Suprapubic skin (tissue), 4 donors: ENCODE measurements around the gene HS3ST6. TPM values are rescaled to one million over a fixed set of nuclear protein-coding genes. Genes with fewer than 3 reads are reported as not detected.

ENCODE experiments used
- DNase-seq, 2 donors: peaks; one replicate each; pipeline ENCODE4 v3.0.0-alpha.2; 2019; ENCODE audit warnings: low spot score in 2 of 2
- H3K27ac ChIP-seq: fragments of 200-600 bp; sonication (generic); one replicate; pipeline ENCODE4 v1.5.1; 2019
- H3K27me3 ChIP-seq: fragments of 200-600 bp; sonication (generic); one replicate; pipeline ENCODE4 v1.5.1; 2019
- H3K36me3 ChIP-seq: fragments of 200-600 bp; sonication (generic); one replicate; pipeline ENCODE4 v1.5.1; 2019
- H3K4me1 ChIP-seq: fragments of 200-600 bp; sonication (generic); one replicate; pipeline ENCODE4 v1.5.1; 2019
- H3K4me3 ChIP-seq: fragments of 200-600 bp; sonication (generic); one replicate; pipeline ENCODE4 v1.5.1; 2019; ENCODE audit warnings: mild to moderate bottlenecking
- H3K9me3 ChIP-seq: fragments of 200-600 bp; sonication (generic); one replicate; pipeline ENCODE4 v1.5.1; 2019
- CTCF ChIP-seq, 2 donors: fragments of 200-600 bp in 1 of 2; fragments of 450-650 bp in 1 of 2; sonication (generic) in 1 of 2; IDR thresholded peaks; one replicate each; pipeline ENCODE4 v1.5.1; 2016 to 2019; ENCODE audit warnings: antibody characterized with exemption in 2 of 2, mild to moderate bottlenecking in 1 of 2, moderate library complexity in 1 of 2
- EP300 ChIP-seq: sonication (generic); formaldehyde crosslinking; IDR thresholded peaks from one replicate; pipeline ENCODE4 v1.6.1; 2017; ENCODE audit warnings: antibody characterized with exemption
- POLR2A ChIP-seq, 2 donors: fragments of 450-650 bp; IDR thresholded peaks; one replicate each; pipeline ENCODE4 v1.6.1; 2017; ENCODE audit warnings: antibody characterized with exemption in 2 of 2, mild to moderate bottlenecking in 2 of 2, moderate library complexity in 2 of 2
- POLR2AphosphoS5 ChIP-seq, 3 donors: sonication (generic); formaldehyde crosslinking; IDR thresholded peaks; one replicate each; pipeline ENCODE4 v1.6.1; 2017; ENCODE audit warnings: antibody characterized with exemption in 3 of 3
- WGBS: methylation state at CpG from one replicate; pipeline ENCODE4 v1.1.5; 2018; 5-methylcytosine and 5-hydroxymethylcytosine counted together
- total RNA-seq, 4 donors: library from RNA; depleted of rRNA; stranded (reverse); fragments of >200 nt; gene quantifications; one replicate each; pipeline ENCODE4 v1.1.0, GENCODE V29; 2016

The HS3ST6 gene
- total RNA-seq, 4 donors from 2014 or later: 28.5 to 76.7 (median 58.5) TPM

- DNase-seq: no peak
- no peak overlapping the region for H3K27ac ChIP-seq
- H3K36me3 ChIP-seq: no peaks in the 10 kb centered on the region
These were observed 31.3 kb upstream of the HS3ST6 start for GRCh38 chr16:1949507-1949906.

DNA sequence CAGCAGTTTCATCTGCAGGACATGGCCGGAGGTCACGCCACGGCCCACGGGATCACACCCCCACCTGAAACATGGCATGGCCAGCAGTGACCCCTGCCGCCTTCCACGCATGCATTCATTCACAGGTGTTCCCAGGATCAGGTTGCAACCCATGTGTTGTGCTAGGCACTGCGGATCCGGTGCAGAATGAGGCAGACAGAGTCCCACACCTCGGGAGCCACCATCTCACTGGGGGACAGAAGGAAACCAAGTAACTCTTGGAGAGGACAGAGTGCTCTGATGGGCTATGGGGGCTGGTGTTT, 29.1 kb upstream of the HS3ST6 start:
- no peak overlapping the region for H3K27ac ChIP-seq
- no peaks in the 10 kb centered on the region for H3K36me3 ChIP-seq
- DNase-seq: no peak
- 71% methylated on average over 1 of the region's 9 CpGs for WGBS
- H3K9me3 ChIP-seq: no peaks in the 10 kb centered on the region
- peaks cover 25% of the 10 kb centered on the region for H3K4me1 ChIP-seq
- no peak overlapping the region for H3K4me3 ChIP-seq
- no peak for TF ChIP-seq POLR2AphosphoS5 (IDR thresholded peaks at IDR 0.05)
- no peak for TF ChIP-seq EP300
- TF ChIP-seq POLR2A (IDR thresholded peaks at IDR 0.05): no peak
- no peak for TF ChIP-seq CTCF (IDR thresholded peaks at IDR 0.05)
- H3K27me3 ChIP-seq: no peaks in the 10 kb centered on the region

More at GRCh38 chr16:1949507-1949906, 31.3 kb upstream of the HS3ST6 start:
- H3K9me3 ChIP-seq: no peaks in the 10 kb centered on the region
- WGBS: 76% methylated on average over 6 of the region's 11 CpGs
- H3K27me3 ChIP-seq: no peaks in the 10 kb centered on the region
- H3K4me3 ChIP-seq: no peak overlapping the region
- peaks cover 11% of the 10 kb centered on the region for H3K4me1 ChIP-seq
- TF ChIP-seq POLR2A (IDR thresholded peaks at IDR 0.05) (no peak), EP300 (no peak), POLR2AphosphoS5 (IDR thresholded peaks at IDR 0.05) (no peak), CTCF (IDR thresholded peaks at IDR 0.05) (no peak)

GRCh38 chr16:1946495-1947368, 28.5 kb upstream of the HS3ST6 start:
- no peaks in the 10 kb centered on the region for H3K9me3 ChIP-seq
- H3K4me3 ChIP-seq: no peak overlapping the region
- H3K36me3 ChIP-seq: no peaks in the 10 kb centered on the region
- H3K27ac ChIP-seq: no peak overlapping the region
- H3K27me3 ChIP-seq: no peaks in the 10 kb centered on the region
- no peak for DNase-seq
- H3K4me1 ChIP-seq: peaks cover 31% of the 10 kb centered on the region
- no CpG with 5 or more reads among the region's 38 CpGs for WGBS
- no peak for TF ChIP-seq CTCF (IDR thresholded peaks at IDR 0.05)
- TF ChIP-seq EP300: no peak

DNA sequence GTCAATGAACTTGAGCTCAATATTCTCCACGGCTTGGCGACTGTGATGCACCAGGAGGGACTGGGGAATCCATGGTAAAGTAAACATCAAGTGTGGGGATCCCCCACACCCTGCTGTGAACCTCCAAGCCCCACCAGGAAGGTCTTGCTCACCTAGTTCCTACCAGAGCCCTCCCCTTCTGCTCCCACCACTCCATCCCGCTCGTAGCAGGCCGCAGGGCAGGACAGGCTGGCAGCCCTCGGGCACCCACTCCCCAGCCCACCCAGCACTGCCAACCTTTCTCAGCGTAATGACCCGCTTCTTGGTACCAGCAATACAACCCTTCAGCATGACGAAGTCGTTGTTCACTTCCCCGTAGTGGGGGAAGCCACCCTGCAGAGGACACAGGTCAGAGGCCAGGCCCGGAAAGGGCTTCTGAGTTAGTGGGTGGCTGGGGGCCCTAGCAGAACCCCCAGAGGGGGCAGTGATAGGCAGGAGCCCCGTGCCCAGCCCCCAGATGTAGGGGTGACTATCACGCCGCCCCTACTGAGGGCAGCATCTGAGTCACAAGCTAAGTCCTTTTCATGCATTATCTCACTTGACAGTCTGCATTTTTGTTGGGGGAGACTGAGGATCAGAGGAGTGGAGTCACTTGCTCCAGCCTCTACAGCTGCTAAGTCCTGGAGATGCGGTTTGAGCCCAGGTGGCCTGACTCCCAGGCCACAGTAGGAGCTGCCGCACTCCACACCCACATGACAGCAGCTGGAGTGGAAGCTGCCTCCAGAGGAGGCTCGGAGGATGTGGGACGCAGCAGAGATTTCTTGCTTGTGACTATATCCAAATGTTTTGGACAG, 27.6 kb upstream of the HS3ST6 start:
- no peaks in the 10 kb centered on the region for H3K27me3 ChIP-seq
- no peak overlapping the region for H3K4me3 ChIP-seq
- no peaks in the 10 kb centered on the region for H3K9me3 ChIP-seq
- H3K27ac ChIP-seq: no peak overlapping the region
- peaks cover 32% of the 10 kb centered on the region for H3K4me1 ChIP-seq
- no peak for TF ChIP-seq EP300
- no peak for TF ChIP-seq POLR2AphosphoS5 (IDR thresholded peaks at IDR 0.05)
- TF ChIP-seq POLR2A (IDR thresholded peaks at IDR 0.05): no peak
- TF ChIP-seq CTCF (IDR thresholded peaks at IDR 0.05): no peak
- DNase-seq: no peak
- WGBS: 94% methylated on average over 17 of the region's 19 CpGs
- H3K36me3 ChIP-seq: peaks cover 5% of the 10 kb centered on the region

DNA sequence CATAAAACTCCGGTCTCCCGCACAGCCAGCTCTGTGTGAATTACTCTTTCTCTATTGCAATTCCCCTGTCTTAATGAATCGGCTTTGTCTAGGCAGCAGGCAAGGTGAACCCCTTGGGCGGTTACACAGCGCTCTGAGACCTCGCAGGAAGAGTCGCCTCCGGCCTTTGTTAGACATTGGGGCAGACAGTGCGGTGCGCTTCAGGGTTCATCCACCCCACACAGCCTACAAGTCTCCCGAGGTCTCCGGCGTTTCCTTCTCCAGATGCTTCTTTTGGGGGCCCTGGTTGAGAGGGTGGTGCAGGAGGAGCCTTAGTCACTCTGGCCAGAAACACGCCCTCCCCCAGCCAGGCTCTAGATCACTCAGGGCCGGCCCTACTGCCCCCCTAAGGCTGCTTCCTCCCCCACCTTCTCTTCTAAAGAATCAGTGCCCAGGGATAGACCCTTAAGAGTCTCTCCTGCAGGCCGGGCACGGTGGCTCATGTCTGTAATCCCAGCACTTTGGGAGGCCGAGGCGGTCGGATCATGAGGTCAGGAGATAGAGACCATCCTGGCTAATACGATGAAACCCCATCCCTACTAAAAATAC, 26.5 kb upstream of the HS3ST6 start:
- Histone ChIP-seq H3K4me3 (no peak overlapping the region), H3K27ac (no peak overlapping the region), H3K9me3 (no peaks in the 10 kb centered on the region), H3K36me3 (peaks cover 16% of the 10 kb centered on the region), H3K4me1 (peaks cover 25% of the 10 kb centered on the region), H3K27me3 (no peaks in the 10 kb centered on the region)
- TF ChIP-seq POLR2A (IDR thresholded peaks at IDR 0.05) (no peak), CTCF (IDR thresholded peaks at IDR 0.05) (no peak), POLR2AphosphoS5 (IDR thresholded peaks at IDR 0.05) (no peak), EP300 (no peak)
- DNase-seq: no peak
- WGBS: 94% methylated on average over 21 of the region's 21 CpGs
